GM18951 (cell line): ENCODE data around the gene TUBGCP6.
A peak's percentile ranks its signal among the peaks of the same experiment; 100 is the strongest.

Experiments
- POLR2A ChIP-seq: IDR thresholded peaks from 4 replicates; pipeline ENCODE4 v1.6.1; 2011; ENCODE audit warnings: mild to moderate bottlenecking; ENCODE audit not compliant: insufficient read length, insufficient read depth; ENCODE audit errors: extremely low read depth
- in situ Hi-C: fragments of 300-500 bp; cut with MboI; formaldehyde crosslinking; loops from one replicate; pipeline ENCODE4 v1.12.0; 2022; ENCODE audit warnings: low sequenced_read_pairs, mixed read lengths, inconsistent platforms; ENCODE audit not compliant: unreplicated experiment

TUBGCP6 gene

GRCh38 chr22:50190941-50191741 is 53.7 kb downstream of the TUBGCP6 start:
- in situ Hi-C loops: no loop called here
- no peak for TF ChIP-seq POLR2A

DNA sequence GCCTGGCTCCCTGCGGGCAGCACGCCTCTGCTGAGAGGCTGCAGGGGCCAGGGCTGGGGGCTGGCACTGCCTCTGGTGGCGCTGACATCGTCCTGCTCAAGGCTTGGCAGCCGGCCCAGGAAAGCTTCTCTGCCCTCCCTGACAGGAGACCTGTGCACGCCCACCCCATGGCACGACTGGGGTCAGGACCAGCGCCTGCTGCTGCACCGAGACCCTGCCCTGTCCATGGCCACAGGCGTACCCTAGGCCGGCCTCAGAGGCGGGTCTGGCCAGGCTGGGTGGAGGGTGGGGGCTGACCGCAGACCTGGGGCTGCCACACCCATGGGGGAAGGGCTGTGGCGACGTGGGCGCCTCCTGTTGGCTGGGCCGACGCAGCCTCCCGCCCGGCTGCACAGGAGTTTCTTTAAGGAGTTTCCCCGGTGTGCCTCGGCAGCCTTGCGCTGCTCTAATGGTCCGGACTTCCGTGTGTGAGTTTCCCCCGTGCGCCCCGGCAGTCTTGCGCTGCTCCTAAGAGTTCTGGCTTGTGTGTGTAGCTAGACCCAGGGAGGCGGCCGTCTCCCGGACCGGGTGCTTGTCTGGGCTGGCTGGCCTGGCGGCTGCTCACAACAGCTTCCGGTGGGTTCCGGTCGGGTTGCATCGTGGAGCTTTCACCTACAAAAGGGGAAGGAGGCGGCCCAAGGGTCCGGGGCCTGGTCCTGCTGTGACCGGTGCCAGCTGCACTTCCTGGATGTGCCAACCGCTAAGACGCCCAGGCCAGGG is 54.5 kb downstream of the TUBGCP6 start:
- in situ Hi-C loops: no loop called here
- peak; percentile 82 for TF ChIP-seq POLR2A

- in situ Hi-C loops: no loop called here
- TF ChIP-seq POLR2A: no peak
These were observed 55.0 kb downstream of the TUBGCP6 start for GRCh38 chr22:50189849-50190181.

DNA sequence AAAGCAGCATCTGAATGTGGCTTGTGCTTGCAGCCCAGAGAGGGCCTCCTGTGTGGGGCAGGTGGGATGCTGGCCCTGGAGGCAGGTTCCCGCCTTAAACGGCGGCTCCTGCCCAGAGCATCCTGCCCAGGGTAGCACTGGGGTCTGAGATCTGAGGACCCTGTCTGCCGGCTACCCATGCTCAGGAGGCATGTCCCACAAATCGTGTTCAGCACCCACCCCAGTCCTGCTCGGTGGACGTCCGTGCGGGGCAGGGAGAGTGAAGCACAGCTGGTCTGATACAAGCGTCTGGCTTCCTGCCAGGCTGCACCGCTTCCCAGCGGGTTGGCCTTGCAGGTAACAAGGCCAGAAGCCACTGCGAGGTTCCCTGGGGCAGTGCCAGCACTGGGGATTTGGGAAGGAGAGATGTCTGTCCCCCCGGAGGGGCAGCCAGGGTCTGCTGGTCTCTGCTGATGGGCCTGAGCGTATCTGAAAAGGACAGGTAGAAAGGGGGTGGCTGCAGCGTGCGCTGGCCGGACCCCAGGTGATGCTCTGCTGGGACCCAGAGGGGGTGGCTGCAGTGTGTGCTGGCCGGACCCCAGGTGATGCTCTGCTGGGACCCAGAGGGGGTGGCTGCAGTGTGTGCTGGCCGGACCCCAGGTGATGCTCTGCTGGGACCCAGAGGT is 55.5 kb downstream of the TUBGCP6 start:
- in situ Hi-C loops: no loop called here
- TF ChIP-seq POLR2A: no peak

DNA sequence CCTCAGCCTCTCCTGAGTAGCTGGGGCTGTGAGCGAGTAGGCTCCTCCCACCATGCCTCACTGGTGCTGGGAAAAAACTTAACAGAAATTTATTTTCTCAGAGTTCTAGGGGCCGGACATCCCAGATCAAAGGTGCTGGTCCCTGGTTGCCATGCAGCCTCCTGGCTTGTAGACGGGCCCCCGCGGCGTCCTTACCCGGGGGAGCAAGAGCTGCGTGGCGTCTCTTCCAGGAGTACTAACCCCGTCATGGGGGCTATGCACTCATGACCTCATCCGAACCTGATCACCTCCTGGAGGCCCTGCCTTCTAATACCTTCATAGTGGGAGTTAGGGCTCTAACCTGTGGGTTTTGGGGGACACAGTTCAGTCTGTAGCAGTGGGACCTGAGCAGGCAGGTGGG is 56.5 kb downstream of the TUBGCP6 start:
- TF ChIP-seq POLR2A: no peak
- in situ Hi-C loops: no loop called here

GRCh38 chr22:50186761-50187523 is 57.9 kb downstream of the TUBGCP6 start:
- peak; percentile 22 for TF ChIP-seq POLR2A
- in situ Hi-C loops: no loop called here

GRCh38 chr22:50186181-50186714 is 58.6 kb downstream of the TUBGCP6 start:
- in situ Hi-C loops: no loop called here

DNA sequence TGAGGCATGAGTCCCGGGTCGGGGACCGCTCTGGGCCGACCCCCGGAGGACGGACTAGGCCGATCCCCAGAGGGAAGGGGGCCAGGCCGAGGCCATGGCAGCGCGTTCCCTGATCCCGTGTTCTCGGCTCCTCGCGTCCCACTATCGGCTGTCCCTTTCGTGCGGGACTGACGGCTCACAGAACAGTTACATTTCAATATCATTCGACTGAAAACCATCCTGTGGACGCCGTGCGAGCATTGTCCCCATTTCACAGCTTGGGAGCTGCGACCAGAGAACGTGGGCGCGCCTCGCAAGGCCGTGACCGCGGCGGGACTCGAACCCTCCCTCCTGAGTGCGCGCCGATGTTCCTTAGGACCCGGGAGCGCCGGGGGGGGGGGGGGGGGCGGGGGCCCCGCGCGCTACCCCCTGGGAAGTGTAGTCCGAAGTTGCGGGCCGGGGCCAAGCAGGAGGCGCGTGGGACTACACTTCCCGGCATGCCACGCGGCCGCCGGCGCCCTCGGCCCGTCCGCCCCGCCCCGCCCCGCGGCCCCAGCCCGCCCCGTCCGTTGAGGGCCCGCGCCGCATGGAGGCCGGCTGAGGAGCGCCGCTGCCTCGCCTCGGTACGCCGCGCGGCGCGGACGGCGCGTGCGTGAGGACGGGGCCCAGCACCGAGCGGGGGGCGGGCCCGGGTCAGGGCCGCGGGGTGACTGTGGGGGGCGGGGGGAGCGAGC is 59.3 kb downstream of the TUBGCP6 start, which contains the start of gene TRABD:
TSS of gene TRABD (plus strand) at position 539 of the 713 bp plus-strand sequence. CDS start 7,148 bp downstream, outside the sequence.
- peak; percentile 61 for TF ChIP-seq POLR2A
- in situ Hi-C loops: no loop called here

More at GRCh38 chr22:50186181-50186714, 58.6 kb downstream of the TUBGCP6 start:
- TF ChIP-seq POLR2A: no peak

GRCh38 chr22:50184902-50185374 is 59.9 kb downstream of the TUBGCP6 start:
- in situ Hi-C loops: no loop called here

GRCh38 chr22:50184004-50184901 is 60.6 kb downstream of the TUBGCP6 start:
- no peak for TF ChIP-seq POLR2A
- in situ Hi-C loops: no loop called here

More at GRCh38 chr22:50184902-50185374, 59.9 kb downstream of the TUBGCP6 start:
- TF ChIP-seq POLR2A: no peak
